HG02798 (cell line): Measurements from ENCODE around the gene GABRP.

Experiments used
- ATAC-seq: cut with Tn5 transposase; IDR thresholded peaks from one replicate; pipeline ENCODE4 v1.9.1; 2021; ENCODE audit warnings: mild to moderate bottlenecking; ENCODE audit not compliant: unreplicated experiment, poor library complexity

Gene GABRP

GRCh38 chr5:170783498-170784247 is at the start of gene GABRP:
TSS of gene GABRP (plus strand) at chr5:170783725. CDS start at chr5:170788616, 4,891 bp downstream.
- ATAC-seq: no peak

- ATAC-seq: no peak
Measured at GRCh38 chr5:170736966-170737365, 46.6 kb upstream of the GABRP start.

- no peak for ATAC-seq
Measured at GRCh38 chr5:170737591-170737990, 45.9 kb upstream of the GABRP start.

- no peak for ATAC-seq
Measured at GRCh38 chr5:170738840-170739239, 44.7 kb upstream of the GABRP start.

GRCh38 chr5:170739446-170739845 is 44.1 kb upstream of the GABRP start:
- ATAC-seq: no peak

GRCh38 chr5:170740551-170741205 is 42.8 kb upstream of the GABRP start:
- ATAC-seq: no peak

GRCh38 chr5:170741801-170742200 is 41.7 kb upstream of the GABRP start:
- no peak for ATAC-seq

- no peak for ATAC-seq
Measured at GRCh38 chr5:170743876-170744212, 39.7 kb upstream of the GABRP start.

GRCh38 chr5:170745481-170746071 is 37.9 kb upstream of the GABRP start:
- no peak for ATAC-seq

- no peak for ATAC-seq
Measured at GRCh38 chr5:170746075-170746960, 37.2 kb upstream of the GABRP start.

GRCh38 chr5:170746961-170747340 is 36.6 kb upstream of the GABRP start:
- no peak for ATAC-seq

- ATAC-seq: no peak
Measured at GRCh38 chr5:170747357-170747756, 36.2 kb upstream of the GABRP start.

- no peak for ATAC-seq
Measured at GRCh38 chr5:170747851-170748250, 35.7 kb upstream of the GABRP start.

GRCh38 chr5:170748951-170749471 is 34.5 kb upstream of the GABRP start:
- no peak for ATAC-seq

GRCh38 chr5:170749911-170750431 is 33.6 kb upstream of the GABRP start:
- ATAC-seq: no peak

GRCh38 chr5:170750791-170751190 is 32.7 kb upstream of the GABRP start:
- no peak for ATAC-seq

GRCh38 chr5:170751631-170752030 is 31.9 kb upstream of the GABRP start:
- no peak for ATAC-seq

GRCh38 chr5:170752257-170753215 is 31.0 kb upstream of the GABRP start:
- no peak for ATAC-seq

GRCh38 chr5:170753311-170753710 is 30.2 kb upstream of the GABRP start:
- ATAC-seq: no peak
